GM19025 (cell line): ENCODE results near the gene ROCK1.

Experiments
- ATAC-seq: cut with Tn5 transposase; IDR thresholded peaks from one replicate; pipeline ENCODE4 v1.9.1; 2021; ENCODE audit warnings: mild to moderate bottlenecking, low read depth, moderate library complexity; ENCODE audit not compliant: unreplicated experiment

The ROCK1 gene

DNA sequence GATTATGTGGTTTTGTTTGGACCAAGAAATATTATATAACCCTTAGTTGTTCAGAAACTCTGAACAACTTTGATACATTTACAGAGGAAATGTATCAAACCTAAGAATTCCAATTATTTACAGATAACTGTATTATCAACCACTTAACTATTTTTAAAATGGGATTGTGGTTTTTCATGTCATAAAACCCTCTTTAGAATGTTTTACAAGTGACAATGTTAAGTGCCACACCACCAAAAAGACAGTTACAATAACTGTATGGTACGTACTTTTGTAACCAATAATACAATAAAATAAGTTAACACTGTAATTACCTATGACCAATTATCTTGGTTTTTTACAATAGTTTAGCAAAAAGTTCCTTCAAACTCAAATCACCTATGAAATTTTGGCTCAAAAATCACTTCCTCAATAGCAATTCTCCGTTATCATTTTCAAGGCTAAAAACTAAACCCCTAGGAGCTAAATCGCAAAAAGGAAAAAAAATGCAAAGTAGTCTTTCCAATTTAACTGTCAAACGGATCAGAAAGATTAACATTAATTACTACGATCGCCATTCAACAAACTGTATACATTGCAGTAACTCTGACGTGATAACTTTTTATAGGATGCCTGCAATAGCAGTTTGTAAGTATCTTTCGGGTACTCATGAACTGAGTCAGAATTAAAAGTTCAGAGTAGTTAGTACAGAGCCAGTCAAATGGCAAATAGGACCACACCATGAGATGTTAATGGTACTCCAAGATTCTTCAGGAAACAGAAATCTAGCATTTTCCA lies 1.5 kb downstream of the ROCK1 start:
- no peak for ATAC-seq

DNA sequence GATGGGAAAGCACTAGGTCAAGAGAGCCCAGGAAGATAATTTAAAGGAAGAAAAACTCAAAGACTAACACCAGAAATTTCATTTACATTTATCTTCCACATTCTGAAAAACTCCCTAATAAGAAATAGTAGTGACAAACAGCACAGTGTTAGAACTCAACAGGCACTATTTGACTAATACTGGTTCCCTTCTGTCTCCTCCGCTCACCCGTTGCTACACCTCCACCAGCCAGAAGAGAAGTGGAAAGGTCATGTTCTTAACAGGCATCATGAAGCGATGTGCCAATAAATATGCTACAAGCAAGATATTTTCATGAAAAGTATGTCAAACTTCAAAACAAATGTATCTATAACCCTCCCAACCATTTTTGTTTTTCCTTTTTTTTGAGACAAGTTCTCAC lies 5.7 kb downstream of the ROCK1 start:
- ATAC-seq, result no peak

DNA sequence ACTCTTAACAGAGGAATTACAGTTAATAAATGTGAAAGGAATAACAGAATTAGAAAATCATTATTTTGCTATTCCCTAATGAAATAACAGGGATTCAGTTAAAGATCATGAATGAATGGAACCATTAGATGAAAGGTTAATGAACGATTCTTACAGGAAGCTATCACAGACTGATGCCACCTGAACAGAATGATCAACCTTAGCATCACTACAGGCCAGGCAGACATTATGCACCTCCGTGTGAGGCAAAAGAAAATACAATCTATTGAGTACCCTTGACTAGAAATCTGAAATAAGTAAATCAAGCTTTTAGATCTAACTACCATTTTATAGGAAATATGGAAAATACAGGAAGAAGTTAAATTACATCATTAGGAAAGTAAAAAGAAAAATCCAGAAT lies 10.4 kb downstream of the ROCK1 start:
- ATAC-seq, result no peak

DNA sequence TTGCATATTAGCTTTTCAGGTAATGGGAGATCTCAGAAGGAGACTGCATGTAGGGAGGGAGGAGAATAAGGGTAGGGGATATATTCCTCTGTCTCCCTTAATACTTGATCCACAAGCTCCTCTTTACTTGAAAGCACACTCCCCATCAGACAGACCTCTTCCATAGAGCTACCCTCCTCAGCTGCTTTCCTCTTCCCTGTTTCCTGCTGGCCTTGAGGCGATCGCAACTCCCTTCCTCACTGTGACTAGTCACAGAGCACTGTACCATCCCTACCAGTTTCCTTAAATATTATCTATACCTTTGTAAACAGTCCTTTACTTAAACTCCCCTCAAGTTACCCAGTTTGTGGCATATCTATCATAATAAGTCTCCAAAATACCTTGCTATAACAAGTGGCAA lies 10.9 kb downstream of the ROCK1 start:
- ATAC-seq, result no peak

DNA sequence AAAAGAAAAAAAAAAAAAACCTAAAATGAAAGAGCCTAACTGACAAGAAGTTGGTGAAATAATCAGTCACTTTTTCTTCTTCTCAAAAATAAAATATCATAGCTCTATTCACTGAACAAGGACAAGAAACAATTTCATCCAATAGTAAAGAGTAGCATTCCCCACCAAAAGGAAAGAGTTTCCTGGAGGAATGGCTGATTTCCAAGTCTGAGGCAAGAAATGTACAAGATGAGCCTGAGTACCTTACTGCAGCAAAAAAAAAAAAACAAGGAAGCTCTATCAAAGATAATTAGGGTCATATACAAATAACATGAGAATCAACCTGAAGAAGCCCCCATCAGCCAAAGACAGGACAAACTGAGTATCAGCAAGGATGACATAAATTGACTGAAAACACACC lies 11.5 kb downstream of the ROCK1 start:
- no peak for ATAC-seq

DNA sequence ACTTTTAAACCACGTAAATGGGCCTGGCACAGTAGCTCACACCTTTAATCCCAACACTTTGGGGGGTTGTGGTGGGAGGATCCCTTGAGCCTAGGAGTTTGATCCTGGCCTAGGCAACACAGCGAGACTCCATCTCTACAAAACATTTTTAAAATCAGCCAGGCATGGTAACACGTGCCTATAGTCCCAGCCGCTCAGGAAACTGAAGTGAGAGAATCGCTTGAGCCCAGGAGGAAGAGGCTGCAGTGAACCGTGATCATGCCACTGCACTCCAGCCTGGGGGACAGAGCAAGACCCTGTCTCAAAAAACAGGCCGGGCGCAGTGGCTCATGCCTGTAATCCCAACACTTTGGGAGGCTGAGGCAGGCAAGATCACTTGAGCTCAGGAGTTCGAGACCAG lies 12.2 kb downstream of the ROCK1 start:
- peak; percentile 52 for ATAC-seq

DNA sequence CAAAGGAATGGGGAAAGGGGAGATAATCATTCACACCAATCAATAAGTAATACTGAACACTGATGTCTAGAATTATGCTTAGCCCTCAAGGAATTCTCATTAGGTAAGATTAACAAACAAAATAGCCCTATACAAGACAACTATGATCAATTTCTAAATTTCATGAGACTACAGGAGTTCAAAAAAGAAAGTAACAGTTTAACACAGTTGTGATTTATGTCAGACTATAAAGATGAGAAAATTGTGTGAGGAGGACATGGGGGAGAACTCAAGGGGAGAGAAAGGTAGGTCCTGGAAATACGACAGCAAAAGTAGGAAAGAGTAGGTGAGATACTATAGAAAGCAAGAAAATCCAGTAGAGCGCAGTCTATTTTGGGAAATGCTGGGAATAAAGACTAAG lies 14.9 kb downstream of the ROCK1 start:
- ATAC-seq, result no peak

DNA sequence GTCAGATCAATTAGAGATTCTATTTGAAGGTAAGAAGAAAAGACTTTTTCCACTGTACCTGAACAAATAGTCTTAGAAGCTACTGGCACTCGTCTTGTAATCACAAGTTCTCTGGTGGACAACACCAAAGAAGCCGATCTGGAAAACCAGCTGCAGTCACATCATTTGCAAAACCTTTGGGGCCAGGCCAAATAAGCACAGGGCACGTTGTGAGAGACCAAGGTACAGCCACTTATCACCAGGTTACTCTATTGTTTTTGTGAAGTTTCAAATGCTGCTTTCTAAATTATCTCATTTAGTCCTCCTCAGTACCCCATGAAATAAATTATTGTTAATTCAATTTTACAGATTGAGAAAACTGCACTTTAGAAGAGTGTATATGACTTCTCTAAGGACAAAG lies 18.5 kb downstream of the ROCK1 start:
- no peak for ATAC-seq

DNA sequence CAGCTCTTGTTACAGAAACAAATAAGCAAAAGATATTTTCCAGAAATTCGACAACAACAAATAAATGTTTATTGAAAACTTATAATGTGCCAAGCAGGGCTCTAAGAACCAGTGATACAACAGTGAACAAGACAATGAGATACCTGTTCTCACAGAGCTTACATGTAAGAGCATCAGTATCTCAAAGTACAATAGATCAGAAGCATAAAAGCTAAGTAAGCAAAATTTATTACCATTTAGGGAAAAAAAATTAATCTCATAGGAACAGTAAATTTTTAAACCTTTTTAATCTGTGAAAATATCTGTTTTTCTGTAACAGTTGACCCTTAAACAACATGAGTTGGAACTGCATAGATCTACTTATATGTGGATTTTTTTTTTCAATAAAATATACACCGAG lies 20.9 kb downstream of the ROCK1 start:
- ATAC-seq, result no peak

DNA sequence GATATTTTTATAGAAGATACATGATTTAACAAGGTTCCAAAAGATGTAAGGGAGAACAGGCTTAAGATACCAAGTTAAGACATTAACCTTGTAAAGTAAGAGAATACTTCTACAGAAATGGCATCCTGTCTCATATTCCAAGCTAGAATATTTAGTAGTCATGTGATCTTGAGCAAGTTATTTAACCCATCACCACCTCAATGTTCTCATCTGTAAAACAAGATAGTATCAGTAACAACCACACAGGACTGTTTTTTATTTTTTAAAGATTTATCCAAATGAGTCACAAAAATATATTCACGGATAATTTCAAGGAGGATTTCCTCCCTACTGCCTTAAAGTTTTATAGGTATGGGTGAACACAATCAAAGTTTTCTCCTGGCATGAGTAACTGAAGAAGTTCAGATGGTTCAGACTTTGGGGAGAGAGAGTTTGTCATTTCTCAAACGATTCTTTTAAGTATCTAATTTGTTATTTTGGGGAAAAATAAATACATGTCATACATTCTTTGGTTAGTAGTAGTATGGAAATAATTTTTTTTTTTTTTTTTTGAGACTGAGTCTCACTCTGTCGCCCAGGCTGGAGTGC lies 25.9 kb downstream of the ROCK1 start:
- ATAC-seq, result no peak

DNA sequence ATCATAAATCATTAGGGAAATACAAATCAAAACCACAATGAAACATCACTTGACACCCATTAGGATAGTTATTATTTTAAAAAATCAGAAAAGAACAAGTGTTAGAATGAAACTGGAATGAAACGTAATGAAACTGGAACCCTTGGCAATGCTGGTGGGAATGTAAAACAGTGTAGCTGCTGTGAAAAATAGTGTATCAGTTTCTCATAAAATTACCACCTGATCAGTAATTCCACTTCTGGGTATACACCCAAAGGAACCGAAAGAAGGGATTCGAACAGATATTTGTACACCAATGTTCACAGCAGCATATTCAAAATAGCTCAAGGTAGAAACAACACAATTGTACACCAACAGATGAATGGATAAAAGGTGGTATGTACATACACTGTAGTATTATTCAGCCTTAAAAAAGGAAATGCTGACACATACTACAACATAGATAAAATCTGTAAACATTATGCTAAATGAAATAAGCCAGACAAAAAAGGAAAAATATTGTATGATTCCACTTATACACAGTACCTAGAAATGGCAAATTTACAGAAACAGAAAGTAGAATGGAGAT lies 27.0 kb downstream of the ROCK1 start:
- no peak for ATAC-seq

DNA sequence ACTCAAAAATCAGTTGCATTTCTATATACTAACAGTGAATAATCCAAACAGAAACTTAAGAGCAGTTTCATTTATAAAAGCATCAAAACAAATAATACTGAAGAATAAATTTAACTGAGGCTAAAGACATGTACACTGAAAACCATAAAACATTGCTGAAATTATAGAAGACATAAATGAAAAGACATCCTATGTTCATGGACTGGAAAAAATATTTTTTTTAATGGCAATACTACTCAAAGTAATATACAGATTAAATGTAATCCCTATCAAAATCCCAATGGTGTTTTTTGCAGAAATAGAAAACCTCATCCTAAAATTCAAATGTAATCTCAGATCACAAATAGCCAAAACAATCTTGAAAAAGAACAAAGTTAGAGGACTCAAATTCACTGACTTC lies 28.6 kb downstream of the ROCK1 start:
- no peak for ATAC-seq

DNA sequence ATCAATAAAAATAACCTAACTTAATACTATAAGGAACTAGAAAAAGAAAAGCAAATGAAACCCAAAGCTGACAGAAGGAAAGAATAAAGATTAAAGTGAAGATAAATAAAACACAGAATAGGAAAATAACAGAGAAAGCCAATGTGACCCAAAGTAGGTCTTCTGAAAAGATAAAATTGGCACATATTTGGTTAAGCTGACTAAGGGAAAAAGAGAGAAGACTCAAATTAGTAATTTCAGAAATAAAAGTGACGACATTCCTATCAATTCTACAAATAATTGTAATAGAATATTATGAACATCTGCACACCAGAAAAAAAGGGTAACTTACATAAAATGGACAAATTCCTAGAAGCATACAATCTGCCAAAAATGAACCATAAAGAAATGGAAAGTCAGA lies 30.2 kb downstream of the ROCK1 start:
- no peak for ATAC-seq

DNA sequence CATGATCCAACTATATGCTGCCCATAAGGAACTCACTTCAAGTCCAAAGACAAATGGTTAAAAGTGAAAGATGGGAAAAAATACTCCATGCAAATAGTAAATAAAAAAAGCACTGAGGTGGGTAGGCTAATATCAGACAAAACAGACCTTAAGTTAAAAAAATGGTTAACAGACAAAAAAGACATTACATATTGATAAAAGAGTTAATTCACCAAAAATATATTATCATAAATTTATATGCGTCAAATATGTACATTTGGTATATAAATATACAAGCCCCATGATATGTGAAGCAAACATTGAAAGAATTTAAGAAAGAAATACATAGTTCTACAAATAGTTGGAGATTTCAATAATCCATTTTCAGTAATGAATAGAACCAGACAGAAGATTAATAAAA lies 31.0 kb downstream of the ROCK1 start:
- no peak for ATAC-seq

DNA sequence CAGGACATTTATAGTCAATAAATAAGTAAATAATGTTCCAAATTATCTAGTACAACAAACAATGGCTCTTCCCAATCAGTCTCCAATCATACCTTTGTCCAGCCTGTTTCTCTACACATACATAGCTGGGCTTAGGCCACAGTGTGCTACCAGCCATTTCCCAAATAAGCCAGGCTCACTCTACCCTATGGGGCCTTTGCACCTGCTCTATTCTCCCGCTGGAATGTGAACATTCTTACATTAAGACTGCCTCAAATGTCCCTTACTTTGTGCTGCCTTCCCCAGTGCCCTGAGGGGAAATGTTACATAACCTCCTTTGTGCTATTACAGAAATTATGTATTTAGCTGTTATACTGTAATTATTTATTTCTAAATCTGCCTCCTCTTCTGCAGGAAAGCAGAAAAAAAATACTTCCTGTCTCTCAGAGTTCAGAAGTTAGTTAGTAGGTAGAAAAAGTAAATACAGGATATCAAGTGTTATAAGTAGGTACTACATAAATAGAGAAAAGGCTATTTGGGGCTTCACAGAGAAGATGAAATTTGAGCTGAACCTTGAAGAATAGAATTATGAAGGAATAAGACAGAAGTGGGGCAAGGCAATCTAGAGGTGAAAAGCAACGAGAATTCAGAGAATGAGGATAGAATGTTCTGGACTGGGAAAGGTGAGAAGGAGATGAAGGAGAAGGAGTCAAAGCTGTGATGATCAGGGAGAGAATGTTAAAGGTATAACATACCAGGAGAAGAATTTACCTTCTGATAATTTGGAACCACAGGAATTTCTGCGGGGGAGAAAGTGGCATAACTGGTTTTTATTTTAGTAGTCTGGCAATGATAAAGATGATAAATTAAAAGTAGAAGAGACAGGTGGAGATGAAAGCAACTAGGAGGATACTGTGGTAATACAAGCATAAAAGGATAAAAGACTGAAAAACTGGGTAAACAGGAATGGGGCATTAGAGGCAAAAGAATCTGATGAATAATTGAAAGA lies 37.0 kb downstream of the ROCK1 start:
- no peak for ATAC-seq

DNA sequence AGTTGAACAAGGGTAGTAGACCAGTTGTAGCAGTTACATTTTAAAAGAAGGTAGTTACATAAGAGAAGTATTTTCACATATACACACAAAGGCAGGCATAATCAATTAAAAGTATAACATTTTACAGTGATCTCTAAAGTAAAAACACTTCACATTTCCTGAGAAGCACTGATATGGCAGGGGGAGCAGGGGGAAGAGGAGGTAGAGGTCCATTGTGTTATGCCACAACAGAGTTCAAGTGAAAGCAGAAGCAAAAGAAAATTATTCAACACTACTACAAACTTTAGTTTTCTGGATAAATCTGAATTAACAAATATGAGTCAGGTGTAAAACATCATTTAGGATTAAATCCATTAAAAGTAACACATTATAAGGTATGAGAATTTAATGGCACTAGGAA lies 38.4 kb downstream of the ROCK1 start:
- no peak for ATAC-seq

DNA sequence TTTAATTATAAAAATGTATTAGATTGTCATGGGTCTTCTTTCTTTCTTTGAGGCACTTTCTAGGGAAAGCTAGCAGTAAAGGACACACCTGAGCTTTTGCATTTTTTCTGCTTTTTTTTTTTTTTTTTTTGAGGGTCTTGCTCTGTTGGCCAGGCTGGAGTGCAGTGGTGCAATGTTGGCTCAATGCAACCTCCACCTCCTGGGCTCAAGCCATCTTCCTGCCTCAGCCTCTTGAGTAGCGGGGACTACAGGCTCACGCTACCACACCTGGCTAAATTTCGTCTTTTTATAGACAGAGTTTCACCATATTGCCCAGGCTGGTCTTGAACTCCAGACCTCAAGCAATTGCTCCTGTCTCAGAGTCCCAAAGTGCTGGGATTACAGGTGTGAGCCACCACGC lies 40.5 kb downstream of the ROCK1 start:
- ATAC-seq, result no peak

DNA sequence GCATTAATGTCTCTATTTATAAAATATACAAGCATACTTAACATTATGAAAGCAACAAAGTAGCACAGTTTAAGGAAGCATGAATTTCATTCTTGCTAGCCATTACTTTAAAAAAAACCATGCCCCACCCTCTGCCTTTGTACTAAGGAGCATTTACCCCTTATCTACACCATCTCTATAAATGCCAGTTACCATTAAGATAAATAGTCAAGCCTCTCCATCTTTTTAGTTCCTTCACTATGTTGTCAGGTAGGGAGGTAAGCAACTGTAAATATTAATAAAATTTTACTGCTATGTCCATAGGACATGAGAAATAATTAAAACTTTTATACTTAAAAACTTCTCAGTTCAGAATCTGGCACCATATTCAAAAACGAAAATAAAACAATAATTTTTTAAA lies 42.1 kb downstream of the ROCK1 start:
- no peak for ATAC-seq

DNA sequence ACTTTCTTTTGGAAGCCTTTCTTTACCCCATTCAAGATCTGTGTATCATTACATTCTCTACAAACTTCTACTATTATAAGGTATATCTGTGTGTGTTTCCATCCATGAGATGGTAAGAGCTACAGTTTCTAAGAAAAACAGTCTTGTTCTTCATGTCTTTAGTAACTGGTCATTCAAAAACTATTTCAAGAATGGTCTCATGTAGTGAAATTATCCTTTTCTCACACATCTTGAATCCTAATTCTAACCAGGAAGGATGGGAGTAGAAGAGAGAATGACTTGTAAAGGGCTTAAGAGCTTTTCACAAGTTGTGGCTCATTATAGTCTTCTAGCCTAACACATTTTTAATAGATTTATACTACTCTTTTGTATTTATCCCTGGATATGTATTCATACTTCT lies 47.3 kb downstream of the ROCK1 start:
- no peak for ATAC-seq

DNA sequence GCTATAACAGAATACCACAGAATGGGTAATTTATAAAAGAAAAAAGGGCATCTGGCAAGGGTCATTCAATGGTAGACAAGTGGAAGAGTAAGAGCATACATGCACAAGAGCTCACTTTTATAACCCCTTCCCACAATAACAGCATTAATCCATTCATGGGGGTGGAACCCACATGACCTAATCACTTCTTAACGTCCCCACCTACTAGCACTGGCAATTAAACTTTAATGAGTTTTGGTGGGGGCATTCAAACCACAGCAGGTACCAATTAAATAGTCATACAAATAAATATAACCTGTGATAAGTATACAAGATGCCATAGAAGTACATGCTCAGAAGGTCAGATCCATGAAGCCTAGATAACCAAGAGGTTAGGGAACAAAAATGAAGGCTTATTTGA lies 48.6 kb downstream of the ROCK1 start:
- no peak for ATAC-seq

DNA sequence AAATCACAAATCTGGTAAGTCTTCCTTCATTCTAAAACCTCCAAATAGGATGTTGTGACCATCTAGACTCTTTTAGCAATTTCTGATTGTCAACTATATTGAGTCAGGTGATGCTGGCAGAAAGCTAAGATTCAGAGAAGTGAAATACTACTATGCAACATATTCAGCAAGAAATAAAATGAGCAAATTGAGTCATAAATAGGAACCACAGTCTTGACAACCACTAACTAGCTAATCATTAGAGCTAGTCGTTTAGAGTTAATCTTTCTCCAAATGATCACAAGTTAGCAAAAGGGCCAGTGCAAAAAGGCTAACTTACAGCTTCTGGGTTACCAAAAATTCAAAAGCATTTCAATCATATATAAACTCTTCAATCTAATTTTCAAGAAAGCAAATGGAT lies 54.5 kb downstream of the ROCK1 start:
- no peak for ATAC-seq
